B cell (primary cell): ENCODE data around the gene CYS1. TPM values are rescaled to one million over a fixed set of nuclear protein-coding genes. Genes with fewer than 3 reads are reported as not detected.

Experiments used
- ATAC-seq: fragments of 200-7000 bp; cut with Tn5 transposase; one replicate; pipeline ENCODE4 v1.10.0; 2021; ENCODE audit warnings: low read depth, mild to moderate bottlenecking, moderate number of reproducible peaks, moderate library complexity
- CTCF ChIA-PET: fragments of 350-600 bp; sonication (Branson Sonifier 250); formaldehyde crosslinking; loops from one replicate; lab custom pipeline; 2021; ENCODE audit warnings: antibody characterized with exemption, inconsistent platforms; lab: Charles Lee
- POLR2A ChIA-PET: fragments of 350-600 bp; sonication (Branson Sonifier 250); formaldehyde crosslinking; loops from one replicate; lab custom pipeline; 2021; ENCODE audit warnings: antibody characterized with exemption; lab: Charles Lee
- DNase-seq: peaks from one replicate; pipeline ENCODE4 v3.0.0; 2013
- H2AFZ ChIP-seq: 2 replicates; pipeline ENCODE4 v1.6.1; 2012; ENCODE audit warnings: mild to moderate bottlenecking, low read depth, low read length; ENCODE audit not compliant: insufficient read depth, poor library complexity, severe bottlenecking
- H3K27ac ChIP-seq, 2 donors: 1 replicate in 1 of 2; 2 replicates in 1 of 2; pipeline ENCODE4 v1.5.1; 2012 to 2013; ENCODE audit warnings: low read length in 2 of 2, mild to moderate bottlenecking in 2 of 2, moderate library complexity in 1 of 2
- H3K27me3 ChIP-seq, 4 experiments: fragments of 200-600 bp in 1 of 4; sonication (generic) in 1 of 4; replicated peaks in 1 of 4; 1 replicate in 2 of 4; 2 replicates in 2 of 4; pipeline versions ENCODE4 v1.6.1 to v1.7.0; 2013 to 2016; ENCODE audit warnings: low read length in 3 of 4, mild to moderate bottlenecking in 2 of 4, mixed read lengths in 1 of 4, moderate library complexity in 1 of 4; ENCODE audit not compliant: insufficient read depth in 4 of 4, control insufficient read depth in 3 of 4; ENCODE audit errors: control extremely low read depth in 1 of 4
- H3K36me3 ChIP-seq, 2 experiments: replicated peaks in 1 of 2; 1 replicate in 1 of 2; 2 replicates in 1 of 2; pipeline versions ENCODE4 v1.6.1 to v1.7.1; 2013; ENCODE audit warnings: low read length in 1 of 2; ENCODE audit not compliant: insufficient read depth in 2 of 2, control insufficient read depth in 1 of 2; ENCODE audit errors: control extremely low read depth in 1 of 2, extremely low read depth in 1 of 2
- H3K4me1 ChIP-seq, 2 donors: fragments of 200-600 bp in 1 of 2; sonication (generic) in 1 of 2; 1 replicate in 1 of 2; 2 replicates in 1 of 2; pipeline versions ENCODE4 v1.5.1 to v1.6.1; 2013 to 2017; ENCODE audit warnings: low read length in 2 of 2; ENCODE audit not compliant: control insufficient read depth in 2 of 2, insufficient read depth in 2 of 2
- H3K4me2 ChIP-seq: replicated peaks from 2 replicates; pipeline ENCODE3; 2012; ENCODE audit warnings: mild to moderate bottlenecking, low read depth, low read length; ENCODE audit not compliant: poor library complexity, severe bottlenecking
- H3K4me3 ChIP-seq, 5 experiments: fragments of 200-600 bp in 1 of 5; sonication (generic) in 1 of 5; 1 replicate in 3 of 5; 2 replicates in 2 of 5; pipeline versions ENCODE4 v1.5.1 to v1.7.0; 2011 to 2016; ENCODE audit warnings: low read length in 4 of 5, mild to moderate bottlenecking in 4 of 5, low read depth in 2 of 5, control low read depth in 1 of 5, moderate library complexity in 1 of 5; ENCODE audit not compliant: insufficient read depth in 1 of 5; ENCODE audit errors: control extremely low read depth in 1 of 5, extremely low read depth in 1 of 5
- H3K79me2 ChIP-seq: fragments of 200-600 bp; sonication (generic); one replicate; pipeline ENCODE4 v1.6.0; 2016; ENCODE audit warnings: low read length; ENCODE audit not compliant: control insufficient read depth, insufficient read depth
- H3K9ac ChIP-seq: fragments of 200-600 bp; sonication (generic); 2 replicates; pipeline ENCODE4 v1.6.1; 2017; ENCODE audit warnings: mild to moderate bottlenecking, low read length, moderate library complexity
- H3K9me3 ChIP-seq, 3 donors: one replicate each; pipeline versions ENCODE4 v1.6.1 to v1.7.1; 2013; ENCODE audit warnings: low read length in 2 of 3; ENCODE audit not compliant: control insufficient read depth in 2 of 3, insufficient read depth in 1 of 3; ENCODE audit errors: control extremely low read depth in 1 of 3
- H4K20me1 ChIP-seq: 2 replicates; pipeline ENCODE4 v1.6.0; 2012; ENCODE audit warnings: mild to moderate bottlenecking, low read length; ENCODE audit not compliant: insufficient read depth, control insufficient read depth, poor library complexity, severe bottlenecking
- H3K27ac Mint-ChIP-seq: one replicate; pipeline ENCODE4 v1.8.0; 2021; ENCODE audit warnings: mixed read lengths
- H3K27me3 Mint-ChIP-seq: one replicate; pipeline ENCODE4 v1.8.0; 2021; ENCODE audit warnings: mixed read lengths
- H3K4me1 Mint-ChIP-seq: one replicate; pipeline ENCODE4 v1.8.0; 2021; ENCODE audit warnings: mixed read lengths
- H3K4me3 Mint-ChIP-seq: one replicate; pipeline ENCODE4 v1.8.0; 2021; ENCODE audit warnings: mixed read lengths
- H3K9me3 Mint-ChIP-seq: one replicate; pipeline ENCODE4 v1.8.0; 2022; ENCODE audit warnings: mixed read lengths; ENCODE audit not compliant: insufficient read depth
- CTCF ChIP-seq: fragments of 200-600 bp; IDR thresholded peaks from one replicate; pipeline ENCODE4 v1.8.0; 2022; ENCODE audit warnings: antibody characterized with exemption, mild to moderate bottlenecking
- EZH2 ChIP-seq: IDR thresholded peaks from 2 replicates; pipeline ENCODE4 v1.6.1; 2012; ENCODE audit warnings: borderline replicate concordance, low read depth, mild to moderate bottlenecking, moderate library complexity, low read length; ENCODE audit not compliant: insufficient read depth, poor library complexity, severe bottlenecking
- WGBS: methylation state at CpG from one replicate; pipeline ENCODE4 v1.1.5; 2013; ENCODE audit warnings: missing lambda C conversion rate; ENCODE audit not compliant: insufficient coverage; 5-methylcytosine and 5-hydroxymethylcytosine counted together
- intact Hi-C: fragments of 100-400 bp; cut with micrococcal nuclease; formaldehyde crosslinking; loops from one replicate; pipeline ENCODE4 v1.10.0; 2022
- polyA plus RNA-seq: library from polyadenylated mRNA; depleted of rRNA; stranded (reverse); fragments of >200 nt; gene quantifications from 2 replicates; pipeline ENCODE4 v1.2.3, GENCODE V29; 2012
- total RNA-seq, 2 donors: library from RNA; stranded (reverse); fragments of 120-200 nt in 1 of 2; gene quantifications; 1 replicate in 1 of 2; 2 replicates in 1 of 2; pipeline versions ENCODE4 v1.2.3 to v1.2.4, GENCODE V29; 2013 to 2022

CYS1 gene
- total and polyA plus RNA-seq, 2 donors (not counting 1 experiment from before 2014, with no cell fraction given), result not detected

DNA sequence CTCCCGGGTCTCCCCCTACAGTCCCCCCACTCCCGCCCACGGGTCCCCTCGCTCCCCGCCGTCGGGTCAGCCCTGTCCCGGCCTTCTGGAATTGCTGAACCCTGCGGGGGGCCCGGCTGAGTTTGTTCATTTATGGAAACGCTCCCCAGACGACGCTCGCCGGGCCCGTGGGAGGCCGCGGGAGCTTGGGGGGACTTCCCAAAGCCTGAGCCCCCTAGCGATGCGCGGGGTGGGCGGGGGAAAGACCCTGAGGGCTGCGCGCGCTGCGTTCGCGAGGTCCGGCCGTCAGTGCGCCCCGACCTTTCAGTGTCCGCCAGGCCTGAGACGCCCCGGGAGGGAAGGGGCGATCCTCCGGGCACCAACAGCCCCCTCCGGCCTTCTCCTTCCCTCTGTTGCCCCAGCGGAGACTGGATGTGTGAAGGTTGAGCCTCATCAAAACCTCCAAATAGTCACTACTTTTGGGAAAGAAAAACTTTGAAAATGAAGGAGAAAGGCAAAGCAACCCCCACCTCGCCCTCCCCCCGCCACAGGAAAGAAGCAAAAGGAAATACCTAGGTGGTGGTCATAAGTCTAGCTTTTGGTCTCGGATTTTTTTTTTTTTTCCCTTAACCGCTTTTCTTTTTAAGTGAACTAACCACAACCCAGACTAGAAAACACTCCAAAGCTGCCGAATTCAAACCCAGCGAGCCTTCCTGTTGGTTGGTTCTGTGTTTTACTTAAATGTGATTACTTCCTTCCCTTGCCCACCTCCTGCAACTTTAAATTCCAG is 509 bp upstream of the CYS1 start:
- DNase-seq (peak; percentile 54), ATAC-seq (peak; percentile 13)
- Histone ChIP-seq H3K27ac (no peak overlapping the region), H4K20me1 (no peaks in the 10 kb centered on the region), H3K4me1 (peaks cover 17 to 30% of the 10 kb centered on the region in 2 donors), H3K36me3 (no peaks in the 10 kb centered on the region), H3K4me2 (peak overlapping the region; percentile 91), H3K27me3 (peaks cover 0 to 83% (median 52%) of the 10 kb centered on the region in 4 experiments), H3K9ac (peak overlapping the region; percentile 47), H3K9me3 (peaks cover 0 to 4% (median 1%) of the 10 kb centered on the region in 3 donors), H2AFZ (peak overlapping the region; percentile 49), H3K79me2 (no peaks in the 10 kb centered on the region), H3K4me3 (peak overlapping the region in 3 of 5 experiments; percentile 20 to 56 (median 29))
- TF ChIP-seq CTCF (no peak), EZH2 (peak; percentile 97)
- Mint-ChIP-seq H3K4me1 (peaks cover 13% of the 10 kb centered on the region), H3K9me3 (no peaks in the 10 kb centered on the region), H3K4me3 (peak overlapping the region; percentile 80), H3K27ac (no peak overlapping the region), H3K27me3 (peaks cover 77% of the 10 kb centered on the region)
- ChIA-PET CTCF (interaction anchor here (1.0 kb wide), 1 partner anchor 96 kb away, joined by 3 read pairs; no protein-coding TSS in a partner anchor), POLR2A (interaction anchor here (1.0 kb wide), 1 partner anchor 355 kb away, joined by 3 read pairs; no protein-coding TSS in a partner anchor)
- intact Hi-C loops, result no loop called here
- WGBS, result 2% methylated on average over 35 of the region's 45 CpGs
